Spinal cord (tissue), 10 donors: ENCODE data around the gene MSMO1. TPM values are rescaled to one million over a fixed set of nuclear protein-coding genes. Genes with fewer than 3 reads are reported as not detected.
A peak's percentile ranks its signal among the peaks of the same experiment; 100 is the strongest.

Experiments used
- DNase-seq, 6 donors: peaks; one replicate each; pipeline versions ENCODE4 v3.0.0 to v3.0.0-alpha.2; 2013 to 2015; ENCODE audit warnings: low spot score in 6 of 6, low read depth in 4 of 6
- H3K27ac ChIP-seq: one replicate; pipeline ENCODE4 v1.5.1; 2013; ENCODE audit warnings: low read depth, low read length, control low read depth
- H3K27me3 ChIP-seq: one replicate; pipeline ENCODE4 v1.6.1; 2013; ENCODE audit warnings: low read length; ENCODE audit not compliant: control insufficient read depth, insufficient read depth
- H3K36me3 ChIP-seq: one replicate; pipeline ENCODE4 v1.6.1; 2013; ENCODE audit warnings: low read length; ENCODE audit not compliant: control insufficient read depth, insufficient read depth
- H3K4me1 ChIP-seq: one replicate; pipeline ENCODE4 v1.6.1; 2013; ENCODE audit warnings: low read length; ENCODE audit not compliant: control insufficient read depth, insufficient read depth
- H3K4me3 ChIP-seq: one replicate; pipeline ENCODE4 v1.5.1; 2013; ENCODE audit warnings: low read depth, low read length, control low read depth
- H3K9me3 ChIP-seq: one replicate; pipeline ENCODE4 v1.6.1; 2013; ENCODE audit warnings: low read length; ENCODE audit not compliant: control insufficient read depth, insufficient read depth
- WGBS: methylation state at CpG from one replicate; pipeline ENCODE4 v1.1.5; 2013; ENCODE audit warnings: missing lambda C conversion rate; ENCODE audit not compliant: insufficient coverage; 5-methylcytosine and 5-hydroxymethylcytosine counted together
- polyA plus RNA-seq, 2 donors: library from polyadenylated mRNA; unstranded; fragments of 120-200 nt; gene quantifications; one replicate each; pipeline ENCODE4 v1.2.1, GENCODE V29; 2013; ENCODE audit not compliant: insufficient read length in 2 of 2
- total RNA-seq, 2 donors: library from RNA; depleted of rRNA in 1 of 2; stranded (reverse); fragments of 120-200 nt in 1 of 2; fragments of >200 nt in 1 of 2; gene quantifications; one replicate each; pipeline versions ENCODE4 v1.2.3 to v1.2.4, GENCODE V29; 2013 to 2014
- donor health status: healthy.

The MSMO1 gene
- total and polyA plus RNA-seq, 4 donors, result 129 to 500 (median 184) TPM

GRCh38 chr4:165368567-165368966 lies 41.1 kb downstream of the MSMO1 start:
- H3K36me3 ChIP-seq, result no peaks in the 10 kb centered on the region
- 100% methylated on average over 1 of the region's 1 CpG for WGBS
- H3K27me3 ChIP-seq, result no peaks in the 10 kb centered on the region
- peaks cover under 1% of the 10 kb centered on the region for H3K9me3 ChIP-seq
- H3K4me3 ChIP-seq, result no peak overlapping the region
- H3K27ac ChIP-seq, result no peak overlapping the region
- DNase-seq, result no peak
- H3K4me1 ChIP-seq, result no peaks in the 10 kb centered on the region

GRCh38 chr4:165369522-165369921 lies 42.1 kb downstream of the MSMO1 start:
- Histone ChIP-seq H3K9me3 (peaks cover 2% of the 10 kb centered on the region), H3K27me3 (no peaks in the 10 kb centered on the region), H3K27ac (no peak overlapping the region), H3K4me1 (no peaks in the 10 kb centered on the region), H3K4me3 (no peak overlapping the region), H3K36me3 (no peaks in the 10 kb centered on the region)
- DNase-seq, result no peak
- 69% methylated on average over 4 of the region's 5 CpGs for WGBS

- H3K9me3 ChIP-seq, result peaks cover 10% of the 10 kb centered on the region
- DNase-seq, result no peak
- H3K36me3 ChIP-seq, result no peaks in the 10 kb centered on the region
- H3K27me3 ChIP-seq, result no peaks in the 10 kb centered on the region
- H3K4me3 ChIP-seq, result no peak overlapping the region
- H3K27ac ChIP-seq, result no peak overlapping the region
- H3K4me1 ChIP-seq, result no peaks in the 10 kb centered on the region
- WGBS, result no CpG with 5 or more reads among the region's 1 CpG
These were observed 43.1 kb downstream of the MSMO1 start for GRCh38 chr4:165370530-165370929.

GRCh38 chr4:165375465-165375864 lies 48.0 kb downstream of the MSMO1 start:
- WGBS, result no CpG with 5 or more reads among the region's 2 CpGs

GRCh38 chr4:165378398-165378744 lies 50.9 kb downstream of the MSMO1 start:
- Histone ChIP-seq H3K27ac (peak overlapping the region; percentile 89), H3K9me3 (peaks cover 10% of the 10 kb centered on the region), H3K4me3 (peak overlapping the region; percentile 76), H3K27me3 (no peaks in the 10 kb centered on the region), H3K4me1 (no peaks in the 10 kb centered on the region), H3K36me3 (no peaks in the 10 kb centered on the region)
- no CpG with 5 or more reads among the region's 1 CpG for WGBS
- DNase-seq, result peak in 1 of 6 donors; percentile 52

More at GRCh38 chr4:165375465-165375864, 48.0 kb downstream of the MSMO1 start:
- Histone ChIP-seq H3K4me3 (no peak overlapping the region), H3K4me1 (no peaks in the 10 kb centered on the region), H3K36me3 (no peaks in the 10 kb centered on the region), H3K27ac (no peak overlapping the region), H3K9me3 (peaks cover 10% of the 10 kb centered on the region), H3K27me3 (no peaks in the 10 kb centered on the region)
- DNase-seq, result no peak

GRCh38 chr4:165378745-165379677 lies 51.5 kb downstream of the MSMO1 start, which contains the start of gene CPE:
TSS of gene CPE (plus strand) at chr4:165379008. CDS start at chr4:165379222, 214 bp downstream.
- no peaks in the 10 kb centered on the region for H3K36me3 ChIP-seq
- DNase-seq, result peak; percentile 74 to 97 (median 80)
- WGBS, result under 1% methylated on average over 82 of the region's 82 CpGs
- peaks cover 8% of the 10 kb centered on the region for H3K9me3 ChIP-seq
- H3K4me3 ChIP-seq, result peak within 1 kb of the TSS; percentile 76
- peak within 1 kb of the TSS; percentile 89 for H3K27ac ChIP-seq
- H3K27me3 ChIP-seq, result no peaks in the 10 kb centered on the region
- H3K4me1 ChIP-seq, result no peaks in the 10 kb centered on the region

GRCh38 chr4:165379678-165380064 lies 52.2 kb downstream of the MSMO1 start:
- Histone ChIP-seq H3K27me3 (no peaks in the 10 kb centered on the region), H3K27ac (peak overlapping the region; percentile 81), H3K9me3 (peaks cover 7% of the 10 kb centered on the region), H3K36me3 (no peaks in the 10 kb centered on the region), H3K4me3 (peak overlapping the region; percentile 56), H3K4me1 (peaks cover 3% of the 10 kb centered on the region)
- DNase-seq, result peak in 3 of 6 donors; percentile 53 to 87 (median 79)
- WGBS, result 18% methylated on average over 7 of the region's 11 CpGs

GRCh38 chr4:165380805-165381204 lies 53.3 kb downstream of the MSMO1 start:
- no peak overlapping the region for H3K27ac ChIP-seq
- H3K9me3 ChIP-seq, result no peaks in the 10 kb centered on the region
- H3K27me3 ChIP-seq, result no peaks in the 10 kb centered on the region
- H3K36me3 ChIP-seq, result no peaks in the 10 kb centered on the region
- H3K4me1 ChIP-seq, result peaks cover 3% of the 10 kb centered on the region
- no peak overlapping the region for H3K4me3 ChIP-seq
- WGBS, result 40% methylated on average over 1 of the region's 1 CpG
- DNase-seq, result peak in 1 of 6 donors; percentile 50

- no peak for DNase-seq
- Histone ChIP-seq H3K27me3 (no peaks in the 10 kb centered on the region), H3K4me3 (no peak overlapping the region), H3K27ac (no peak overlapping the region), H3K4me1 (peaks cover 3% of the 10 kb centered on the region), H3K36me3 (no peaks in the 10 kb centered on the region), H3K9me3 (no peaks in the 10 kb centered on the region)
- WGBS, result 52% methylated on average over 3 of the region's 3 CpGs
These were observed 54.4 kb downstream of the MSMO1 start for GRCh38 chr4:165381821-165382373.
